Prostate gland (tissue), 2 donors: ENCODE data around the gene RPTOR. TPM values are rescaled to one million over a fixed set of nuclear protein-coding genes. Genes with fewer than 3 reads are reported as not detected.

ENCODE experiments used
- DNase-seq: peaks from one replicate; pipeline ENCODE4 v3.0.0-alpha.2; 2019; ENCODE audit warnings: low spot score
- H3K27ac ChIP-seq, 2 donors: fragments of 200-600 bp; sonication (generic); 2 replicates each; pipeline ENCODE4 v1.5.1; 2017 to 2019
- H3K27me3 ChIP-seq: fragments of 200-600 bp; sonication (generic); replicated peaks from 2 replicates; pipeline ENCODE4 v1.5.1; 2019; ENCODE audit not compliant: insufficient read depth
- H3K36me3 ChIP-seq, 2 donors: fragments of 200-600 bp; sonication (generic); 1 replicate in 1 of 2; 2 replicates in 1 of 2; pipeline versions ENCODE4 v1.5.1 to v1.8.1; 2017 to 2019
- H3K4me1 ChIP-seq: fragments of 200-600 bp; sonication (generic); replicated peaks from 2 replicates; pipeline ENCODE4 v1.5.1; 2019
- H3K4me3 ChIP-seq, 2 donors: fragments of 200-600 bp; sonication (generic); 2 replicates each; pipeline ENCODE4 v1.5.1; 2017 to 2019
- H3K9me3 ChIP-seq: fragments of 200-600 bp; sonication (generic); 2 replicates; pipeline ENCODE4 v1.5.1; 2017
- CTCF ChIP-seq, 4 experiments: fragments of 200-600 bp in 2 of 4; fragments of 450-650 bp in 2 of 4; sonication (generic) in 2 of 4; IDR thresholded peaks; 1 replicate in 3 of 4; 2 replicates in 1 of 4; pipeline ENCODE4 v1.5.1; 2016 to 2019; ENCODE audit warnings: antibody characterized with exemption in 4 of 4, mild to moderate bottlenecking in 2 of 4, moderate library complexity in 2 of 4
- POLR2A ChIP-seq: fragments of 450-650 bp; IDR thresholded peaks from one replicate; pipeline ENCODE4 v1.6.1; 2016; ENCODE audit warnings: antibody characterized with exemption, mild to moderate bottlenecking
- POLR2AphosphoS5 ChIP-seq: sonication (generic); formaldehyde crosslinking; IDR thresholded peaks from one replicate; pipeline ENCODE4 v1.6.1; 2017; ENCODE audit warnings: antibody characterized with exemption
- WGBS: methylation state at CpG from one replicate; pipeline ENCODE4 v1.1.5; 2018; 5-methylcytosine and 5-hydroxymethylcytosine counted together
- intact Hi-C: fragments of 100-400 bp; cut with DNase I; formaldehyde crosslinking; loops from one replicate; pipeline ENCODE4 v1.14.2; 2022
- total RNA-seq, 2 donors: library from RNA; depleted of rRNA; stranded (reverse); fragments of >200 nt; gene quantifications; one replicate each; pipeline ENCODE4 v1.1.0, GENCODE V29; 2016

RPTOR gene
- total RNA-seq, 2 donors from 2014 or later = 30.3 to 62.5 TPM

GRCh38 chr17:80832888-80833583 lies 288.4 kb downstream of the RPTOR start:
- intact Hi-C loops = loop anchor here (10.0 kb wide), 1 partner anchor 88 kb away; no protein-coding TSS in a partner anchor
- peak overlapping the region; percentile 28 to 40 for H3K4me3 ChIP-seq
- WGBS = under 1% methylated on average over 25 of the region's 25 CpGs

GRCh38 chr17:80833952-80834892 lies 289.6 kb downstream of the RPTOR start:
- peak overlapping the region in 1 of 2 donors; percentile 40 for H3K4me3 ChIP-seq
- WGBS = 75% methylated on average over 42 of the region's 42 CpGs
- TF ChIP-seq POLR2A = no peak
- H3K27me3 ChIP-seq = no peaks in the 10 kb centered on the region
- no peaks in the 10 kb centered on the region for H3K9me3 ChIP-seq
- no peaks in the 10 kb centered on the region for H3K36me3 ChIP-seq
- H3K4me1 ChIP-seq = no peaks in the 10 kb centered on the region
- intact Hi-C loops = loop anchor here (10.0 kb wide), 1 partner anchor 89 kb away; no protein-coding TSS in a partner anchor
- peak overlapping the region; percentile 80 to 84 for H3K27ac ChIP-seq
- DNase-seq = no peak

More at GRCh38 chr17:80832888-80833583, 288.4 kb downstream of the RPTOR start:
- Histone ChIP-seq H3K27ac (peak overlapping the region; percentile 80 to 84), H3K36me3 (no peaks in the 10 kb centered on the region), H3K27me3 (no peaks in the 10 kb centered on the region), H3K9me3 (no peaks in the 10 kb centered on the region), H3K4me1 (no peaks in the 10 kb centered on the region)
- DNase-seq = peak; percentile 79
- TF ChIP-seq POLR2AphosphoS5 (peak; percentile 91), CTCF (IDR thresholded peaks at IDR 0.05) (no peak), POLR2A (peak; percentile 62)

GRCh38 chr17:80834893-80835275 lies 290.2 kb downstream of the RPTOR start:
- no peak overlapping the region for H3K27ac ChIP-seq
- intact Hi-C loops = loop anchor here (10.0 kb wide), 1 partner anchor 90 kb away; no protein-coding TSS in a partner anchor
- no peaks in the 10 kb centered on the region for H3K4me1 ChIP-seq
- 78% methylated on average over 2 of the region's 2 CpGs for WGBS
- H3K4me3 ChIP-seq = no peak overlapping the region
- no peak for DNase-seq
- no peaks in the 10 kb centered on the region for H3K27me3 ChIP-seq
- no peaks in the 10 kb centered on the region for H3K36me3 ChIP-seq
- TF ChIP-seq POLR2A (no peak), POLR2AphosphoS5 (no peak), CTCF (IDR thresholded peaks at IDR 0.05) (no peak)
- no peaks in the 10 kb centered on the region for H3K9me3 ChIP-seq

- Histone ChIP-seq H3K36me3 (no peaks in the 10 kb centered on the region), H3K27ac (no peak overlapping the region), H3K4me1 (no peaks in the 10 kb centered on the region), H3K4me3 (no peak overlapping the region), H3K27me3 (no peaks in the 10 kb centered on the region), H3K9me3 (no peaks in the 10 kb centered on the region)
- intact Hi-C loops = loop anchor here (10.0 kb wide), 1 partner anchor 91 kb away; no protein-coding TSS in a partner anchor
- TF ChIP-seq CTCF (IDR thresholded peaks at IDR 0.05) = no peak
- TF ChIP-seq POLR2AphosphoS5 = no peak
- no peak for TF ChIP-seq POLR2A
- 96% methylated on average over 30 of the region's 30 CpGs for WGBS
- DNase-seq = no peak
Measured at GRCh38 chr17:80835816-80836657, 291.4 kb downstream of the RPTOR start.
